ENCODE data around the gene DVL3. TPM values are rescaled to one million over a fixed set of nuclear protein-coding genes. Genes with fewer than 3 reads are reported as not detected.
A peak's percentile ranks its signal among the peaks of the same experiment; 100 is the strongest.
"Not testable (repeated sequence)": the region's sequence is repeated elsewhere in the genome, so short reads cannot be mapped to it uniquely, and the experiment has no call there.

The DVL3 gene
- total RNA-seq, 1 donor from 2014 or later = 57.8 TPM

GRCh38 chr3:184149123-184149522, 6.1 kb upstream of the DVL3 start:
- ATAC-seq (no peak), DNase-seq (ENCODE audit: low spot score) (no peak)
- intact Hi-C loops (cut with DNase I) = no loop called here

- ATAC-seq; DNase-seq (ENCODE audit: low spot score); intact Hi-C loops (cut with DNase I): not testable (repeated sequence)
Measured at GRCh38 chr3:184149770-184150169, 5.4 kb upstream of the DVL3 start.

DNA sequence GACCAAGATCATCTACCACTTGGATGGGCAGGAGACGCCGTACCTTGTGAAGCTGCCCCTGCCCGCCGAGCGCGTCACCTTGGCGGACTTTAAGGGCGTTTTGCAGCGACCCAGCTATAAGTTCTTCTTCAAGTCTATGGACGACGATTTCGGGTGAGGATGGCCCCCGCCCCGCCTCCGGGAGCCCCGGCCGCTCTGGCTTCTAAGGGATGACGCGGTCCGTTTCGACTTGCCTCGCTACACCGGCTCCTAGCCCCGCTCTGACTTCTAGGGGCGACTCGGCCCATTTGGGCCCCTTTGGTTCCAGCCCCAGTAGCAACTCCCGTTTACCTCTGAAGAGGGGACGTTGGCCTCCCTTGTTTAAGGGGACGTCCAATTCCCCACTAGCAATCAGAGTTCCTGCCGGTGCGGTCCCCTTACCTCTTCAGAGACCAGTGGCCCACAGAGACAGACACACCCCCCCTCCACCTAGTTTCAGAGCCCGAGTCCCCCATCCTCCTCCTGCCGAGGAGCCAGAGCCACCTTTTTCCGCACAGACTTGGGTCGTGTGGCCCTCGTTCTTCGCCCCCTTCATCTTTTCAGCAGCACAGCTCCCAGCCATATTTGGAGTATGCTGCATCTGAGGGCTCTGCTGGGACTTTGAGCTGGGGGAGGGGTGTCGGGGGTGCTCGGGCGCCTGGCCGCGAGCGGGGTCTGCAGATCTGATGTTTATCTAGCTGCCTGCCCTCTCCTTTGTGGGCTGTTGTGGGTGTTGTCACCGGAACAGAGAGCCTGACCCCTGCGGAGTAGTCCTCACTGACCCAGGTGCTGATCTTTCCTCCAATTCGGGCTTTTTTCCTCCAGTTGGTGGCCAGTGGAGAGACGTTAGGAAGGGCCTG, 706 bp downstream of the DVL3 start:
- intact Hi-C loops (cut with DNase I) = no loop called here
- peak; percentile 66 for DNase-seq (ENCODE audit: low spot score)
- peak; percentile 38 for ATAC-seq

DNA sequence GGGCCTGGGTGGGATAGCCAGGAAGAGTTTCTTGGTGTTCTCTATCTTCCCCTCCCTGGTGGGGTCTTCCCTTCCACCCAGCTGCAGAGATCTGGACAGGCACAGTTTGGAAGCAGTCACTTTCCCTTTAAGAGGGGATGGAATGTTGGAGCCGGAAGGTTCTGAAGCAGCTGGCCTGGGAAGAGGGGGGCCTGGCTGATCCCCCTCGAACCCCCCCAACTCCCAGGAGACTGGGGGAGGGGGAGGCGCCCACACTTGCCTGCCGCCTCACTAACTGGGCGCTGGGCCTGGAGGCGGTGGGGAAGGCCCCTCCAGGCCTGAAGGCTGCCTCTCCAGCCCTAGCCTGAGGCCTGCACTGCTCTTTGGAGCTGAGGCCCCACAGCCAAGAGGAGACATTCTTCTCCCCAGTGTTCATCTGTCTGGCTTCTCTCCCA, 1.4 kb downstream of the DVL3 start:
- intact Hi-C loops (cut with DNase I) = no loop called here
- DNase-seq (ENCODE audit: low spot score) = peak; percentile 76
- ATAC-seq = peak; percentile 79

GRCh38 chr3:184157206-184157605, 2.0 kb downstream of the DVL3 start:
- ATAC-seq = no peak
- intact Hi-C loops (cut with DNase I) = no loop called here
- DNase-seq (ENCODE audit: low spot score) = no peak

DNA sequence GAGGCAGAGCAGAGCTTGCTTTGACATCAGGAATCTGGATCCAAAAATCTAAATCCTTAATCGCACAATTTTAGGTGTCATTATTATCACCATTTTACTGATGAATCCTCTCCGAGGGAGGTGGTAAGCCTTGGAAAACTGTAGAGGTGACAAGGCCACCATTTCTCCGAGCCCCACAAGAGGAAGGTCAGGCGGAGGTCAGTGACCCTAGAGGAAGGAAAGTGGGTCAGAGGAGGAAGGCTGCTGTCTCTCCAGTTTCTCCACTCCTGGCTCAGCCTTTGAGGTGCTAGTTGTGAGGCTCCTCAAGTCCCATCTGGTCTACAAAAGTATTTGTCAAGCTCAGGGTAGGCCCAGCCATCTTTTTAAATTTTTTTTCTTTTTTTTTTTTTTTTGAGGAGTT, 3.2 kb downstream of the DVL3 start:
- DNase-seq (ENCODE audit: low spot score) (no peak), ATAC-seq (no peak)
- intact Hi-C loops (cut with DNase I) = no loop called here

DNA sequence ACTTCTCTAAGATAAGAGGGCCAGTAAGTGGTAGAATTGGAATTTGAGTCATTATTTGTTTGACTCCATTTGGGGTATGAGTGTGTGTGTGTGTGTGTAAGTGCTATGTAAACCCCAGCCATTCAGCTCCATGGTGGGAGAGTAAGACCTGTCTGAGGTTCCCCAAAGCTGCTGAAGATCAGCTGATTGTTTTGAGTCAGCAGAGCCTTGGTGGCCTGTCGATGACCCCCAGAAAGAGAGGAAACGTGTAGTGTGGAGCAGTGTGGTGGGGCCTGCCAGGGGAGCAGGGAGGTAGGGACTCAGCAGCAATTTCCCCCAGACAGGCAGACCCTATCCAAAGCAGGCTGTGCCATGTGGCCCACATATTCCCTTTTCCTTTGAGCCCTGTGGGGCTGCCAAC, 5.3 kb downstream of the DVL3 start:
- no peak for DNase-seq (ENCODE audit: low spot score)
- intact Hi-C loops (cut with DNase I) = no loop called here
- no peak for ATAC-seq

DNA sequence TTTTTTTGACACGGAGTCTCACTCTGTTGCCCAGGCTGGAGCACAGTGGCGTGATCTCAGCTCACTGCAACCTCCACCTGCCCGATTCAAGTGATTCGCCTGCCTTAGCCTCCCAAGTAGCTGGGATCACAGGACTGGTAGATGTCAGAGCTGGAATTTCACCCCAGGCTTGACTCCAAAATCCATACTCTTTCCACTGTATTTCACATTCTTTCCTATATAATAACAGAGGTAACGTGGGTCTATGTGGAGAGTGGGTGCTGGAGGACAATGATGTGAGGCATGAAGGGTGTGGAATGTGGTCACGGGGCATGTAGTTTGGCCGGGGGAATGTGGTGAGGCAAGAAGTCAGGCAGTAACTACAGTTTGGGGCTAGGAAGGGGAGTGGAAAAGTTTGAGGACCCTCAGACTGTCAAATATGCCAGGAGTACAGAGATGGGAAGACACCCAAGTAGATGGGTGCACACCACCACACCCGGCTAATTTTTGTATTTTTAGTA, 7.4 kb downstream of the DVL3 start:
- ATAC-seq = peak; percentile 21
- DNase-seq (ENCODE audit: low spot score); intact Hi-C loops (cut with DNase I): not testable (repeated sequence)

DNA sequence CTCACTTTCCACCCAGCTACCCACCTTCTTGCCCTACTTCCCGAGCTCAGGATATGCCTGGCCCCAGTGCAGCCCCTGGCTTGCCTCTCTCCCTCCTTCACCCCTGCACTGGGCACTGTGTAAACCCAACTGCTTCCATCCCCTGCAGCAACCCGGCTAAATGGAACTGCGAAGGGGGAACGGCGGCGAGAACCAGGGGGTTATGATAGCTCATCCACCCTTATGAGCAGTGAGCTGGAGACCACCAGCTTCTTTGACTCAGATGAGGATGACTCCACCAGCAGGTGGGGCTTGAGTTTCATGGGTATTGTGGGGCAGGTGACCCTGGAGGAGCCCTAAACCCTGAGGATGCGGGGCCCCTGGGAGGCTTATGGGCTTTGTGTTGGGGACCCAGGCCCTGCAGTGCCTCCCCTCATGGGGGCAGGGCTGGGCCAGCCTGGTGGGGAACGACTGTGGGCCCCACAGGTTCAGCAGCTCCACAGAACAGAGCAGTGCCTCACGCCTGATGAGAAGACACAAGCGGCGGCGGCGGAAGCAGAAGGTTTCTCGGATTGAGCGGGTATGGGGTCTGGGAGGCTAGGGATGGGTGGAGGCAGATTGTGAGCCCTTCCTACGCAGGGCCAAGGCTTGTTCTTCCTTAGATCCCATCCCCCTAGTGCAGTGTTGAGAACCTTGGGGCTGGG, 9.6 kb downstream of the DVL3 start:
- DNase-seq (ENCODE audit: low spot score) (no peak), ATAC-seq (no peak)
- intact Hi-C loops (cut with DNase I) = no loop called here

DNA sequence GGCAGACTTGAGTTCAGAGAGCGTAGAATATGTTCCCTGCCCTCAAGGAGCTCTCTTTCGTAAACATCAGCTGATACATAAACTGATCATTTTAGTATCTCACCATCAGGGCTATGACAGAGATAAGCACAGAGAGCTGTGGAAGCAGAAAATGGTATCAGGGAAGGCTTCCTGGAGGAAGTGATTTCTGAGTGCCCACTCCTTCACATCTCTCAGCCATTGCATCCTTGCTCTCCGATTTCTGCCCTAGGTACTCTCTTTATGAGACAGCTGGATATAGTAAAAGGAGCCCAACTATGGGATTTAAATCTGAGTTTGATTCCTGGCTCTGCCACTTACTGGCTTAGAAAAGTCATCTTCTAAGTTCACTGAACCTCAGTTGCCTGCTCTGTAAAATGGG, 10.4 kb downstream of the DVL3 start:
- no peak for ATAC-seq
- no peak for DNase-seq (ENCODE audit: low spot score)
- intact Hi-C loops (cut with DNase I) = no loop called here

- ATAC-seq (no peak), DNase-seq (ENCODE audit: low spot score) (no peak)
- intact Hi-C loops (cut with DNase I) = no loop called here
Measured at GRCh38 chr3:184166671-184167070, 11.5 kb downstream of the DVL3 start.

DNA sequence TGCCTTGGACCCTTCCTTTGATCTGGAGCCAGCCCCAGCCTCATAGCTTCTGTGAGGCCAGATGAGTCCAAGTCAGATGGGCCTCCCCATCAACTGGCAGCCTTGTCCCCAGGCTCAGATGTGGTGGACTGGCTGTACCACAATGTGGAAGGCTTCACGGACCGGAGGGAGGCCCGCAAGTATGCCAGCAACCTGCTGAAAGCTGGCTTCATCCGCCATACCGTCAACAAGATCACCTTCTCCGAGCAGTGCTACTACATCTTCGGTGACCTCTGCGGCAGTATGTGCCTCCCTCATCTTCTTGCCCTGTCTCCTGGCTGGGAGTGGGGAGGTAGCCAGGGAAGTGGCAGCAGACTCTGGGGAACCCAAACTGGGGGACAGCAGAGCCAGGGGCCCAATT, 12.6 kb downstream of the DVL3 start:
- DNase-seq (ENCODE audit: low spot score) = peak; percentile 45
- intact Hi-C loops (cut with DNase I) = no loop called here
- no peak for ATAC-seq

- DNase-seq (ENCODE audit: low spot score) (peak; percentile 57), ATAC-seq (peak; percentile 13)
- intact Hi-C loops (cut with DNase I) = no loop called here
Measured at GRCh38 chr3:184168363-184169120, 13.4 kb downstream of the DVL3 start.

- intact Hi-C loops (cut with DNase I) = no loop called here
- ATAC-seq = no peak
- peak; percentile 59 for DNase-seq (ENCODE audit: low spot score)
Measured at GRCh38 chr3:184169896-184170875, 15.0 kb downstream of the DVL3 start.

DNA sequence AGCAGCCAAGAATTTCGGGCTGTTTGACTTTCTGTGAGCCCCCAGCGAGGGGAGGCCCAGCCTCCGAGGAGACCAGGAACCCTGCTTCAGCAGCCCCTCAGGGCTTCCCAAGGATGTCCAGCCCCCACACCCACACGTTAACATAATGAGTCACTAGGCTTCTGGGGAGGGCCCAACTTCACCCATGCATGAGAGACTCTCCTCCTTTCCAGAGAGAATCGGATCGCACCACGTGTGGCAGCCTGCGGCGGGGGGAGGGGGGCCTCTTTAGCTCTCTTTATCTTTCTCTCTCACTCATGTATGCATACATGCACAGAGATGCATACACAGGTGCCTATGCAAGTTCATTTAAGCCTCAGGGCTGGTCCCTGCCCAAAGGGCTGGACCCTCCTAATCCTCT, 16.4 kb downstream of the DVL3 start:
- ATAC-seq = no peak
- DNase-seq (ENCODE audit: low spot score) = peak; percentile 50
- intact Hi-C loops (cut with DNase I) = no loop called here

- ATAC-seq = no peak
- intact Hi-C loops (cut with DNase I) = no loop called here
- peak; percentile 14 for DNase-seq (ENCODE audit: low spot score)
Measured at GRCh38 chr3:184172681-184173373, 17.6 kb downstream of the DVL3 start.

GRCh38 chr3:184173374-184173722, 18.2 kb downstream of the DVL3 start:
- ATAC-seq (no peak), DNase-seq (ENCODE audit: low spot score) (no peak)
- intact Hi-C loops (cut with DNase I) = no loop called here

DNA sequence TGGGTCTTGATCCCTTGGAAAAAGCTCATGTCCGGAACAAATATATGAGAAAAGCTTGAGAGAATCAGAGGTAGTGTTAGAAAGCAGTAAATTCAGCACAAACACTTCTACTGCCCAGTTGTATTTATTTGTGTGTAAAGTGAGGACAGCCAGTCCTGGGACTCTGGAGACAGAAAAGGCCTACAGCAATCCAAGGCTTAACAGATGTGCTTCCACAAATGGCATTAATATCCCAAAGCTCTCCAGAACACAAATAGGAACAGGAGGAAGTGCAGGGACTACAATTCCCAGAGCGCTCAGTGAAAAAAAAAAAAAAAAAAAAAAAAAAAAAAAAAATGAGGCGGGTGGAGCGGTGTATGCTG, 19.1 kb downstream of the DVL3 start:
- DNase-seq (ENCODE audit: low spot score) = no peak
- intact Hi-C loops (cut with DNase I) = no loop called here

More for the DNA sequence above, 19.1 kb downstream of the DVL3 start:
- no peak for ATAC-seq
